ENCODE data around the gene EGFR. TPM values are rescaled to one million over a fixed set of nuclear protein-coding genes. Genes with fewer than 3 reads are reported as not detected.

The EGFR gene
- total and polyA plus RNA-seq, 2 donors (not counting 3 experiments of a cell fraction or from before 2014, with no cell fraction given), result 1.5 to 4.1 TPM

- Histone ChIP-seq H3K4me3 (replicated peaks in 1 of 3; ENCODE audit: insufficient read depth in 1 of 3, low read depth in 1 of 3, low read length in 3 of 3) (no peak overlapping the region), H3K36me3 (ENCODE audit: control insufficient read depth in 2 of 2, extremely low read depth in 1 of 2, insufficient read depth in 2 of 2, low read length in 2 of 2) (no peaks in the 10 kb centered on the region), H2AFZ (ENCODE audit: low read depth, low read length) (no peak overlapping the region), H3K79me2 (ENCODE audit: control insufficient read depth, insufficient read depth, low read length) (no peaks in the 10 kb centered on the region), H3K9ac (replicated peaks; ENCODE audit: extremely low read depth, insufficient read depth, low read length) (no peak overlapping the region), H4K20me1 (replicated peaks; ENCODE audit: control insufficient read depth, extremely low read depth, insufficient read depth, low read length) (no peaks in the 10 kb centered on the region), H3K4me1 (ENCODE audit: control insufficient read depth, extremely low read depth, insufficient read depth, low read length) (peaks cover 10% of the 10 kb centered on the region), H3K27me3 (ENCODE audit: control insufficient read depth in 2 of 2, insufficient read depth in 2 of 2, low read length in 2 of 2) (no peaks in the 10 kb centered on the region), H3K4me2 (ENCODE audit: insufficient read depth, low read length) (no peak overlapping the region), H3K9me3 (replicated peaks; ENCODE audit: control insufficient read depth, insufficient read depth, low read length) (no peaks in the 10 kb centered on the region), H3K27ac (ENCODE audit: insufficient read depth, low read depth, low read length) (no peak overlapping the region), H3K9me1 (replicated peaks; ENCODE audit: control insufficient read depth, extremely low read depth, insufficient read depth, low read length) (no peaks in the 10 kb centered on the region)
- intact Hi-C loops (cut with micrococcal nuclease) (no loop called here), dilution Hi-C loops (cut with MboI; ENCODE audit: extremely low pct_ligation_motif_present, low sequenced_read_pairs) (no loop called here)
- FAIRE-seq, result no peak
- no peak for DNase-seq (ENCODE audit: low read depth, low spot score)
- no TSS peak for BruUV-seq (replicated peaks)
- TF ChIP-seq CTCF (IDR thresholded peaks at IDR 0.05; ENCODE audit: extremely low read depth in 1 of 2, insufficient read depth in 1 of 2, low read depth in 1 of 2, low read length in 2 of 2) (no peak), FOS (IDR thresholded peaks at IDR 0.05; ENCODE audit: borderline replicate concordance, insufficient read depth, low read length) (no peak), JUN (IDR thresholded peaks at IDR 0.05; ENCODE audit: borderline replicate concordance, insufficient read depth, insufficient read length, low read depth) (no peak), POLR2AphosphoS5 (IDR thresholded peaks at IDR 0.05; ENCODE audit: insufficient read depth, low read depth, low read length) (no peak), POLR2A (IDR thresholded peaks at IDR 0.05; ENCODE audit: low read depth, low read length) (no peak), MAX (IDR thresholded peaks at IDR 0.05; ENCODE audit: insufficient read depth, insufficient read length) (no peak), MYC (IDR thresholded peaks at IDR 0.05; ENCODE audit: low read depth, low read length) (no peak), EZH2 (IDR thresholded peaks at IDR 0.05; ENCODE audit: borderline replicate concordance, low read depth, low read length, severe bottlenecking) (no peak), GATA2 (IDR thresholded peaks at IDR 0.05; ENCODE audit: insufficient read depth, insufficient read length, low read depth, low read length) (no peak)
- POLR2A ChIA-PET, result no interaction called here
- CTCF ChIA-PET, result interaction anchor here (1.0 kb wide), 1 partner anchor 9 kb away, joined by 3 read pairs; no protein-coding TSS in a partner anchor
Observed at GRCh38 chr7:55173671-55174070, 154.9 kb downstream of the EGFR start.

Data from endothelial cell of umbilical vein (primary cell).